NK-92 (cell line): ENCODE data around the gene ACTL8.

ENCODE experiments used
- DNase-seq: peaks from one replicate; lab custom pipeline; 2025; ENCODE audit not compliant: unreplicated experiment; lab: John Stamatoyannopoulos, UW

Gene ACTL8

DNA sequence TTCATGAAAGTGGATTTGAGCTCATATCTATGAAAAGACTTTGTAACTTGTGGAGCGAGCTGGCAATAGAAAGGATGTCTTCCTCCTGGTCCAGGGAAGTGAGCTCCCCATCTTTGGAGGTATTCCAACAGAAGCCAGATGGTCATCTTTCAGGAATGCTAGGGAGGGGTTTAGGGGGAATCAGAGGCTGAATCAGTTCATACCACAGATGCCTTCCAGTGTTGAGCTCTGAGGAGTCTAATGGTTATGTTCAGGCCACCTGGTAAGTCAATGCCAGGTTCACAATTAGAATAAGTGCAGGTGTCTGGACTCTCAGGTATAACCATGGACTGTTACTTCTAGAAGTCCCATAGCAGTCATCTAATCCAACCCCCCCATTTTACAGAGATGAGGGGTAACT, 119.1 kb downstream of the ACTL8 start:
- no peak for DNase-seq

DNA sequence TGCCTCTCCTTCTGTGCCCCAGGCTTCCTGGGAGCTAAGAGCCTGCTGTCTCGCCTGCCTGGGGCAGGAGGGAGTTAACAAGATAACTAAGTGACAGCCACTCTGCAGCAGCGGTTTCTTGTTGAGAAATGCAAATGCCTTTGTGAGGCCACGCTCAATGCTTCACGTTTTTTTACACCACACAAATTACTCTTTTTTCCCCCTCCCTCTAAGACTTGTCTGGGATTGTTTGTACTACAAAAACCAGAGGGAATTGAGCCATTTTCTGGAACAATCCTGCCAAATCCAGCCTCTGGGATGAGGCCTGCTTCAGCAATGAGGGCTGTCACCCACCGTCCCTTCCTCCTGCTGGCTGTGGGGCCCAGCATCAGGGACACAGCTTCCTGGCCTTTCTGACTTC, 119.6 kb downstream of the ACTL8 start:
- no peak for DNase-seq

- DNase-seq, result no peak
Observed at GRCh38 chr1:17875171-17875881, 120.2 kb downstream of the ACTL8 start.

DNA sequence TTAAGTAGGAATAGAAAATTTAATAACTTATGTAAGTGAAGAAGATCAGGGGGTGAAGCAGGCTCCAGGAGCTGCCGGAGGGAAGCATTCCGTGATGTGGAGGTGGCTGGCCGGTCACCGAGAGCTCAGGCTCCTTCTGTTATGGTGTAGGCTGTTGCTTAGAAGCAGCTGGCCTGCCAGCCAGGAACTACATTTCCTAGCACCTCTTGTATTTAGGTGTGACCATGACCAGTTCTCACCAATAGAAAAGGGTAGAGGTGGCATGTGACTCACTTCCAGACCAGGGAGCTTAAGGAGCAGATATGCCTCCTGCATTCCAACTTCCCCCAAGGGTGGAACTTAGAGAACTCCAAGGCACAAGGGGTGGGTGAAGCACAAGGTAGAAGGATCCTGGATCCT, 120.7 kb downstream of the ACTL8 start:
- no peak for DNase-seq
